Smooth muscle cell (in vitro differentiated cells): Measurements from ENCODE around the gene SCYL1. TPM values are rescaled to one million over a fixed set of nuclear protein-coding genes. Genes with fewer than 3 reads are reported as not detected.
A peak's percentile ranks its signal among the peaks of the same experiment; 100 is the strongest.

Experiments used
- DNase-seq: peaks from one replicate; lab custom pipeline; 2025; ENCODE audit not compliant: unreplicated experiment; lab: John Stamatoyannopoulos, UW
- H2AFZ ChIP-seq: fragments of 200-600 bp; sonication (generic); 2 replicates; pipeline ENCODE4 v1.6.0; 2016; ENCODE audit warnings: antibody characterized with exemption, low read depth, mild to moderate bottlenecking
- H3F3A ChIP-seq: fragments of 200-600 bp; sonication (generic); 2 replicates; pipeline ENCODE4 v1.6.0; 2017; ENCODE audit warnings: antibody characterized with exemption, low read depth
- H3K27ac ChIP-seq: fragments of 200-600 bp; sonication (generic); 2 replicates; pipeline ENCODE4 v1.5.1; 2016; ENCODE audit warnings: low read depth, mild to moderate bottlenecking
- H3K27me3 ChIP-seq: fragments of 200-600 bp; sonication (generic); 2 replicates; pipeline ENCODE4 v1.6.1; 2016; ENCODE audit warnings: low read depth, mild to moderate bottlenecking
- H3K36me3 ChIP-seq: fragments of 200-600 bp; sonication (generic); 2 replicates; pipeline ENCODE4 v1.5.1; 2016; ENCODE audit warnings: low read depth
- H3K4me1 ChIP-seq: fragments of 200-600 bp; sonication (generic); 2 replicates; pipeline ENCODE4 v1.5.1; 2016; ENCODE audit warnings: low read depth
- H3K4me2 ChIP-seq: fragments of 200-600 bp; sonication (generic); 2 replicates; pipeline ENCODE4 v1.6.0; 2016; ENCODE audit warnings: mild to moderate bottlenecking
- H3K4me3 ChIP-seq: fragments of 200-600 bp; sonication (generic); 2 replicates; pipeline ENCODE4 v1.5.1; 2016; ENCODE audit warnings: mild to moderate bottlenecking
- H3K79me2 ChIP-seq: fragments of 200-600 bp; sonication (generic); 2 replicates; pipeline ENCODE4 v1.6.0; 2016; ENCODE audit warnings: low read depth, mild to moderate bottlenecking
- H3K9ac ChIP-seq: fragments of 200-600 bp; sonication (generic); 2 replicates; pipeline ENCODE4 v1.6.0; 2016; ENCODE audit warnings: low read depth
- H3K9me3 ChIP-seq: fragments of 200-600 bp; sonication (generic); replicated peaks from 2 replicates; pipeline ENCODE4 v1.5.1; 2016; ENCODE audit warnings: low read depth
- H4K20me1 ChIP-seq: fragments of 200-600 bp; sonication (generic); 2 replicates; pipeline ENCODE4 v1.6.0; 2016; ENCODE audit warnings: low read depth
- CTCF ChIP-seq: fragments of 200-600 bp; sonication (generic); IDR thresholded peaks from 2 replicates; pipeline ENCODE4 v1.5.1; 2017; ENCODE audit warnings: borderline replicate concordance, mild to moderate bottlenecking, antibody characterized with exemption; ENCODE audit not compliant: insufficient read depth, poor library complexity, severe bottlenecking
- whole genome bisulfite sequencing: methylation state at CpG from one replicate; pipeline ENCODE4 v1.1.7; 2016; ENCODE audit warnings: low lambda C conversion rate; 5-methylcytosine and 5-hydroxymethylcytosine counted together
- polyA plus RNA-seq: library from polyadenylated mRNA; unstranded; fragments of >200 nt; fragmentation: Nextera tagmentation; extraction: Ambion mirVana; gene quantifications from 2 replicates; pipeline ENCODE4 v1.2.1, GENCODE V29; 2016
- total RNA-seq: library from RNA; depleted of rRNA; stranded (reverse); fragments of >200 nt; gene quantifications from 2 replicates; pipeline ENCODE4 v1.2.3, GENCODE V29; 2014

Gene SCYL1
- total and polyA plus RNA-seq, 2 experiments from 2014 or later = 66.6 to 123 TPM

- H3K27ac ChIP-seq = no peak overlapping the region
- no peaks in the 10 kb centered on the region for H3K27me3 ChIP-seq
- H3K4me1 ChIP-seq = peaks cover 31% of the 10 kb centered on the region
- H3K4me3 ChIP-seq = no peak overlapping the region
- no peak overlapping the region for H3K9ac ChIP-seq
- H4K20me1 ChIP-seq = peaks cover 70% of the 10 kb centered on the region
- no peak overlapping the region for H2AFZ ChIP-seq
- no peak for TF ChIP-seq CTCF
- H3F3A ChIP-seq = peaks cover 26% of the 10 kb centered on the region
- DNase-seq = no peak
- H3K79me2 ChIP-seq = peaks cover 40% of the 10 kb centered on the region
- H3K36me3 ChIP-seq = no peaks in the 10 kb centered on the region
- WGBS = 98% methylated on average over 8 of the region's 8 CpGs
- H3K4me2 ChIP-seq = no peak overlapping the region
- H3K9me3 ChIP-seq = no peaks in the 10 kb centered on the region
These were observed 1.9 kb downstream of the SCYL1 start for GRCh38 chr11:65526744-65527143.

GRCh38 chr11:65528819-65529350, 4.0 kb downstream of the SCYL1 start:
- H3K79me2 ChIP-seq = peaks cover 40% of the 10 kb centered on the region
- peaks cover 13% of the 10 kb centered on the region for H3F3A ChIP-seq
- no peaks in the 10 kb centered on the region for H3K27me3 ChIP-seq
- H3K27ac ChIP-seq = no peak overlapping the region
- H3K36me3 ChIP-seq = no peaks in the 10 kb centered on the region
- TF ChIP-seq CTCF = no peak
- H3K9ac ChIP-seq = no peak overlapping the region
- no peak for DNase-seq
- no peak overlapping the region for H2AFZ ChIP-seq
- no peaks in the 10 kb centered on the region for H3K9me3 ChIP-seq
- no peak overlapping the region for H3K4me3 ChIP-seq
- H3K4me1 ChIP-seq = peaks cover 13% of the 10 kb centered on the region
- peaks cover 85% of the 10 kb centered on the region for H4K20me1 ChIP-seq
- no peak overlapping the region for H3K4me2 ChIP-seq
- 97% methylated on average over 12 of the region's 12 CpGs for WGBS

- Histone ChIP-seq H3K36me3 (no peaks in the 10 kb centered on the region), H2AFZ (no peak overlapping the region), H3K27ac (no peak overlapping the region), H3K4me2 (no peak overlapping the region), H3K79me2 (peaks cover 40% of the 10 kb centered on the region), H3K9me3 (no peaks in the 10 kb centered on the region), H3K27me3 (no peaks in the 10 kb centered on the region), H3K4me1 (peaks cover 7% of the 10 kb centered on the region), H4K20me1 (peaks cover 92% of the 10 kb centered on the region), H3F3A (peaks cover 6% of the 10 kb centered on the region), H3K4me3 (no peak overlapping the region), H3K9ac (no peak overlapping the region)
- no peak for TF ChIP-seq CTCF
- no peak for DNase-seq
- 90% methylated on average over 10 of the region's 10 CpGs for WGBS
These were observed 4.7 kb downstream of the SCYL1 start for GRCh38 chr11:65529475-65530156.

GRCh38 chr11:65530157-65530496, 5.2 kb downstream of the SCYL1 start:
- peaks cover 6% of the 10 kb centered on the region for H3F3A ChIP-seq
- H3K27me3 ChIP-seq = no peaks in the 10 kb centered on the region
- H3K4me1 ChIP-seq = peaks cover 7% of the 10 kb centered on the region
- no peak overlapping the region for H3K4me2 ChIP-seq
- no peaks in the 10 kb centered on the region for H3K9me3 ChIP-seq
- WGBS = 86% methylated on average over 5 of the region's 5 CpGs
- no peaks in the 10 kb centered on the region for H3K36me3 ChIP-seq
- peaks cover 38% of the 10 kb centered on the region for H3K79me2 ChIP-seq
- H3K4me3 ChIP-seq = no peak overlapping the region
- DNase-seq = no peak
- no peak overlapping the region for H2AFZ ChIP-seq
- H4K20me1 ChIP-seq = peaks cover 97% of the 10 kb centered on the region
- H3K9ac ChIP-seq = no peak overlapping the region
- no peak overlapping the region for H3K27ac ChIP-seq
- TF ChIP-seq CTCF = peak; percentile 30
